Natural killer cell (primary cell): ENCODE data around the gene SALL4. TPM values are rescaled to one million over a fixed set of nuclear protein-coding genes. Genes with fewer than 3 reads are reported as not detected.

Source experiments
- ATAC-seq, 3 donors: fragments of 150-1000 bp in 2 of 3; fragments of 200-7000 bp in 1 of 3; cut with Tn5 transposase; 1 replicate in 1 of 3; 2 replicates in 2 of 3; pipeline ENCODE4 v1.10.0; 2021; ENCODE audit warnings: mild to moderate bottlenecking in 2 of 3, moderate library complexity in 2 of 3
- DNase-seq, 2 donors: peaks; one replicate each; pipeline versions ENCODE4 v3.0.0 to v3.0.0-alpha.2; 2013 to 2021; ENCODE audit warnings: mixed read lengths in 1 of 2
- H3K27ac ChIP-seq: one replicate; pipeline ENCODE4 v1.5.1; 2013; ENCODE audit warnings: mild to moderate bottlenecking, low read length
- H3K27me3 ChIP-seq: one replicate; pipeline ENCODE4 v1.6.1; 2013; ENCODE audit warnings: low read length; ENCODE audit not compliant: control insufficient read depth, insufficient read depth
- H3K36me3 ChIP-seq: one replicate; pipeline ENCODE4 v1.6.1; 2013; ENCODE audit warnings: low read length; ENCODE audit not compliant: control insufficient read depth, insufficient read depth
- H3K4me1 ChIP-seq: one replicate; pipeline ENCODE4 v1.6.1; 2013; ENCODE audit warnings: low read length; ENCODE audit not compliant: control insufficient read depth, insufficient read depth
- H3K4me3 ChIP-seq: one replicate; pipeline ENCODE4 v1.5.1; 2013; ENCODE audit warnings: low read length
- H3K9me3 ChIP-seq: one replicate; pipeline ENCODE4 v1.6.1; 2013; ENCODE audit warnings: low read length; ENCODE audit not compliant: control insufficient read depth, insufficient read depth
- H3K27ac Mint-ChIP-seq, 2 donors: one replicate each; pipeline ENCODE4 v1.8.0; 2022; ENCODE audit warnings: mild to moderate bottlenecking in 2 of 2, mixed read lengths in 2 of 2, moderate library complexity in 1 of 2
- H3K27me3 Mint-ChIP-seq, 2 donors: one replicate each; pipeline ENCODE4 v1.8.0; 2022; ENCODE audit warnings: low read depth in 2 of 2, mixed read lengths in 2 of 2
- H3K36me3 Mint-ChIP-seq: one replicate; pipeline ENCODE4 v1.8.0; 2022; ENCODE audit warnings: mixed read lengths
- H3K4me1 Mint-ChIP-seq, 2 donors: one replicate each; pipeline ENCODE4 v1.8.0; 2022; ENCODE audit warnings: mixed read lengths in 2 of 2
- H3K4me3 Mint-ChIP-seq: one replicate; pipeline ENCODE4 v1.8.0; 2022; ENCODE audit warnings: mild to moderate bottlenecking, moderate library complexity, mixed read lengths
- H3K9me3 Mint-ChIP-seq, 2 donors: one replicate each; pipeline ENCODE4 v1.8.0; 2022; ENCODE audit warnings: mixed read lengths in 2 of 2
- CTCF ChIP-seq: fragments of 200-600 bp; IDR thresholded peaks from one replicate; pipeline ENCODE4 v1.8.0; 2022; ENCODE audit warnings: antibody characterized with exemption
- WGBS: methylation state at CpG from one replicate; pipeline ENCODE4 v1.1.7; 2013; ENCODE audit warnings: missing lambda C conversion rate; ENCODE audit not compliant: insufficient coverage; 5-methylcytosine and 5-hydroxymethylcytosine counted together
- intact Hi-C: fragments of 100-400 bp; cut with micrococcal nuclease; formaldehyde crosslinking; loops from one replicate; pipeline ENCODE4 v1.14.2; 2022
- total RNA-seq, 4 donors: library from RNA; stranded (reverse); fragments of 120-200 nt in 1 of 4; gene quantifications; one replicate each; pipeline versions ENCODE4 v1.2.3 to v1.2.4, GENCODE V29; 2013 to 2022

SALL4 gene
- total RNA-seq, 3 donors from 2014 or later (not counting 1 experiment from before 2014, with no cell fraction given) = 0.33 to 2.9 (median 0.42) TPM

GRCh38 chr20:51791626-51792025, 10.7 kb downstream of the SALL4 start:
- H3K27ac Mint-ChIP-seq = no peak overlapping the region
- TF ChIP-seq CTCF = no peak
- 95% methylated on average over 13 of the region's 13 CpGs for WGBS
- H3K9me3 ChIP-seq = no peaks in the 10 kb centered on the region
- DNase-seq = no peak
- no peaks in the 10 kb centered on the region for H3K36me3 Mint-ChIP-seq
- no peaks in the 10 kb centered on the region for H3K27me3 Mint-ChIP-seq
- no peaks in the 10 kb centered on the region for H3K9me3 Mint-ChIP-seq
- H3K36me3 ChIP-seq = no peaks in the 10 kb centered on the region
- intact Hi-C loops = no loop called here
- no peak overlapping the region for H3K4me3 ChIP-seq
- H3K4me1 Mint-ChIP-seq = no peaks in the 10 kb centered on the region
- H3K4me1 ChIP-seq = no peaks in the 10 kb centered on the region
- ATAC-seq = no peak
- H3K27ac ChIP-seq = no peak overlapping the region
- H3K4me3 Mint-ChIP-seq = no peak overlapping the region
- H3K27me3 ChIP-seq = no peaks in the 10 kb centered on the region

- intact Hi-C loops = no loop called here
- 91% methylated on average over 17 of the region's 17 CpGs for WGBS
- H3K9me3 ChIP-seq = no peaks in the 10 kb centered on the region
- no peak overlapping the region for H3K27ac Mint-ChIP-seq
- H3K27me3 Mint-ChIP-seq = no peaks in the 10 kb centered on the region
- no peaks in the 10 kb centered on the region for H3K4me1 Mint-ChIP-seq
- H3K4me1 ChIP-seq = no peaks in the 10 kb centered on the region
- H3K27ac ChIP-seq = no peak overlapping the region
- no peak for TF ChIP-seq CTCF
- H3K4me3 Mint-ChIP-seq = no peak overlapping the region
- ATAC-seq = no peak
- DNase-seq = no peak
- H3K36me3 ChIP-seq = no peaks in the 10 kb centered on the region
- no peaks in the 10 kb centered on the region for H3K27me3 ChIP-seq
- H3K9me3 Mint-ChIP-seq = no peaks in the 10 kb centered on the region
- no peaks in the 10 kb centered on the region for H3K36me3 Mint-ChIP-seq
- H3K4me3 ChIP-seq = no peak overlapping the region
Measured at GRCh38 chr20:51790256-51790655, 12.1 kb downstream of the SALL4 start.

GRCh38 chr20:51789434-51789833, 12.9 kb downstream of the SALL4 start:
- WGBS = 0% methylated on average over 1 of the region's 2 CpGs
- H3K9me3 Mint-ChIP-seq = no peaks in the 10 kb centered on the region
- no peaks in the 10 kb centered on the region for H3K27me3 Mint-ChIP-seq
- H3K36me3 Mint-ChIP-seq = no peaks in the 10 kb centered on the region
- no peaks in the 10 kb centered on the region for H3K4me1 Mint-ChIP-seq
- TF ChIP-seq CTCF = no peak
- Histone ChIP-seq H3K36me3 (no peaks in the 10 kb centered on the region), H3K27ac (no peak overlapping the region), H3K27me3 (no peaks in the 10 kb centered on the region), H3K4me1 (no peaks in the 10 kb centered on the region), H3K4me3 (no peak overlapping the region), H3K9me3 (no peaks in the 10 kb centered on the region)
- H3K4me3 Mint-ChIP-seq = no peak overlapping the region
- no peak overlapping the region for H3K27ac Mint-ChIP-seq
- ATAC-seq (no peak), DNase-seq (no peak)
- intact Hi-C loops = no loop called here

- H3K27ac ChIP-seq = no peak overlapping the region
- TF ChIP-seq CTCF = no peak
- 82% methylated on average over 14 of the region's 14 CpGs for WGBS
- Mint-ChIP-seq H3K9me3 (no peaks in the 10 kb centered on the region), H3K27ac (no peak overlapping the region), H3K36me3 (no peaks in the 10 kb centered on the region), H3K4me3 (no peak overlapping the region), H3K4me1 (no peaks in the 10 kb centered on the region), H3K27me3 (no peaks in the 10 kb centered on the region)
- ATAC-seq (no peak), DNase-seq (no peak)
- intact Hi-C loops = no loop called here
- no peaks in the 10 kb centered on the region for H3K27me3 ChIP-seq
- H3K9me3 ChIP-seq = no peaks in the 10 kb centered on the region
- H3K4me1 ChIP-seq = no peaks in the 10 kb centered on the region
- H3K4me3 ChIP-seq = no peak overlapping the region
- no peaks in the 10 kb centered on the region for H3K36me3 ChIP-seq
Measured at GRCh38 chr20:51788822-51789221, 13.5 kb downstream of the SALL4 start.
